Kasumi-1 (cell line): ENCODE measurements around the gene CCDC188.

ENCODE experiments used
- DNase-seq, 2 experiments: peaks; one replicate each; lab custom pipeline; 2025; lab: John Stamatoyannopoulos, UW

Gene CCDC188

DNA sequence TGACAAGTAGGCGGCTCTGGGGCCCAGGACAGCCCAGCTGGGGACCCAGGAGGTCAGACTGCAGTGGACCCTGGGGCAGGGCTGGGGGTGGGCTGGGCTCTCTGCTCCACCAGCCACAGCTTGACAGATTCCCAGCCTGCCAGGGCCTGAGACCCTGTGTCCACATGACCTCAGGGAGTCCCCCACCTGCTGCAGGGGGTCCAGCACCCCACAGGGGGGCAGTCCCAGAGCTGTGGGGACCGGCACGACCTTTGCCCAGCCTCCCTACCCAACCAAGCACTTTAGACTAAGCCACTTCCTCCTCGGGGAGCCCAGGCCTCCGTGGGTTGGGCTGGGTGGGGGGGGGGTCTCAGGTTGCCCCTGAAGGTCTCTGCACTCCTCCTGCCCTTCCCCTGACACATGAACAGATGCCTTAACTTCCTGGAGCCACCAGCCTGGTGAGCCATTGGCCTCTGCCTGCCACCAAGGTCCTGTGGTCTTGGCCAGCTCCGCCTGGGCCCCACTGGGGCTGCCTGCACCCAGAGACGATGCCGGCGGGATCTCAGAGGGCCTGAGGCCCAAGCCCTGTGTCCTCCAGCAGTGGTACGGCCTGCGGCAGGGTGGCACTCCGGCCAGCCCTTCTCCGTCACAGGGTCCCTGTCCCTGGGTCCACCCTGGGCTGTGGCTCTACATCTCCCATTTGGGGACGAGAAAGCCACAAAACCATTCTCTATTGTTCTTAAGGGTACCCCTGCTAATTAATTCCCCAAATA lies 3.4 kb downstream of the CCDC188 start:
- DNase-seq, result peak in 1 of 2 experiments; percentile 21

DNA sequence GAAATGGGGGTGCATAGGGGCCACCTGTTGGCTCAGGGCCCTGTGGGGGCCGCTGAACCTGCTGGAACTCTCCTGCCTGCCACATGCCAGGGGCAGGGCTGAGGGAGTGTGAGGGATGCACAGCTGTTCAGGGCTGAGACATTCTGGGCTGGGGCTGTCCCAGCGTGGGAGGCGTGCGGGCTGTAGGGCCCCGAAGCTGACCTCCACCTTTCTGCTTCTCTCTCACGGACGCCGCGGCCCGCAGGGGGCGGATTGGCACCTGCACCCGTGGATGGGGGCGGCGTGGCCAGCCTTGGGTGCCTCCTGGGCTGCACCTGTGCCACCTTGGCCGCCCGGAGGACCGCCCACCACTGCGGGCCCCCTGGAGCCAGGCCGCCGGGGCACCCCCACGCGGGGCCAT lies 4.1 kb downstream of the CCDC188 start:
- DNase-seq, result no peak

DNA sequence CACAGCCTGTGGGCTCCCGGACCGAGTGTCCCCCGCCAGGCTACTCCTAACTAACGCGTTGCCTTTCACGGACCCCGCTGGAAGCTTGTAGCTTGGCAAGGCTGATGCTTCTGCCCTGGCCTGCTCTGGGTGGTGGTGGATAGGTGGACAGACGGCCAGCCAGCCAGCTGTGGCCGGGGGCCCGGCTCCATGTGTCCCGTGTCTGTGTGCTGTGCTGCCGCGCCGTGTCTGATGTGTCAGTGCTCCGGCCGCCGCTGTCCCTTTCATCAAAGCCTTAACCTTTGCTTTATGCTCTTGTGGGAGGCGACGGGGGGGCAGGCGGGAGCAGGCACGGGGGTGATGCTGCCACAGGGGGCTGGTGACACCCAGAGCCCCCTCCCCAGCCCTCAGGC lies 5.0 kb downstream of the CCDC188 start:
- no peak for DNase-seq

DNA sequence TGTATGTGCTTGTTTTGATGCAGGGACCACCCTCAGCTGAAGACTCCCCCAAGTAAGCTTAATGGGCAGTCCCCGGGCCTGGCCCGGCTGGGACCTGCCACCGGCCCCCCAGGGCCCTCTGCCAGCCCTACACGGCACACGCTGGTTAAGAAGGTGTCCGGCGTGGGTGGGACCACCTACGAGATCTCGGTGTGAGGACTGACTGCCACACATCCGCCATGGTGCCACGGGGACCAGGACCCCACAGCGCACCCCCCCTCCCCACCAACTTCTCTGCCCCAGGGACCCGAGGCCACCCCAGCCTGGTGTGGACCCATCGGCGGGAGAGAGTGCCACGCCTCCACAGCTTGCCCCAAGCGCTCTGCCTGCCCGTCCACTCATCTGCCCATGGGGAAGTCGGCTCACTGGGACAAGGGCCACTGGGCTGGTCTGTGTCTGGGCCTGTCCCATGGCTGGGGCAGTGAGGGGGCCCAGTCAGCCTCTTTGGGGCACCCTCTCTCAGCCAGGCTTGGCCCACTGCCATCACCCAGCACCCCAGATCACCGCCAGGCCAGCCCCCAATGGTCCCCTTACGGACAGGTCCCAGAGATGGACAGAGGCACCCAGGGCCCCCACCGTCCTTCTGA lies 5.5 kb downstream of the CCDC188 start:
- DNase-seq, result no peak

DNA sequence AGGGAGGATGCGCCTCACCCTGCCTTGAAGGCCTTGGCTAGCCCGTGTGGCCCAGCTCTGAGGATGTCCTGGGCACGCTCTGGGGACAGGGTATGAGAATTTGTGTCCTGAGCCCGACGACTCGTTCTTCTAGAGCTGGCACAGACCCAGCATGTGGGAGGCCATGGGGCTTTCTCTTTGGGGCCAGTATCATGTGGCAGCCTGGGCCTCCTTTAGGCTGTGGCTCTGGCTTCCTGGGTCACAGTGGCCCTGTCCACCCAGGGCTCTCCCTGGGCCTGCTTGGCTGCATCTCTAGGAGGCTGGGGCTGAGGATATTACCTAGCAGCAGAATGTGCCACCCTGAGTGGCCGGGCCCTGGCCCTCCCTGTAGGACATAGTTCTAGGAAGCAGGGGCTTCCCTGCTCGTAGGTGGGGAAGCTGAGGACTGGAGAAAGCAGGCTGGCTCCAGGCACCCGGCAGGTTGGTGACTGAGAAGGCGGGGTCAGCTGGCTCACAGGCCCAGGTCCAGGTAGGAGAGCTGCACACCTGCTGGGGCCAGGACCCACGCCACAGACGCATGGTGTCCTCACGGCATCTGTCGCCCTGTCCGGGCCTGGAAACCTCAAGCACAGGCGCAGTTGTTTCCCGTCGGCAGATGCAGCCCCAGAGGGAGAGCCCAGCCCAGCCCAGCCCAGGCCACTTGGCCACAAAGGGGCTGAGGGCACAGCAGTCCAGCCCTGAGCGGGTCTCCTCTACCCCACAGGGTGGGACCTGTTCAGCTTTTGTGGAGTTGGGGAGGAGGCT lies 6.8 kb downstream of the CCDC188 start:
- DNase-seq, result no peak

DNA sequence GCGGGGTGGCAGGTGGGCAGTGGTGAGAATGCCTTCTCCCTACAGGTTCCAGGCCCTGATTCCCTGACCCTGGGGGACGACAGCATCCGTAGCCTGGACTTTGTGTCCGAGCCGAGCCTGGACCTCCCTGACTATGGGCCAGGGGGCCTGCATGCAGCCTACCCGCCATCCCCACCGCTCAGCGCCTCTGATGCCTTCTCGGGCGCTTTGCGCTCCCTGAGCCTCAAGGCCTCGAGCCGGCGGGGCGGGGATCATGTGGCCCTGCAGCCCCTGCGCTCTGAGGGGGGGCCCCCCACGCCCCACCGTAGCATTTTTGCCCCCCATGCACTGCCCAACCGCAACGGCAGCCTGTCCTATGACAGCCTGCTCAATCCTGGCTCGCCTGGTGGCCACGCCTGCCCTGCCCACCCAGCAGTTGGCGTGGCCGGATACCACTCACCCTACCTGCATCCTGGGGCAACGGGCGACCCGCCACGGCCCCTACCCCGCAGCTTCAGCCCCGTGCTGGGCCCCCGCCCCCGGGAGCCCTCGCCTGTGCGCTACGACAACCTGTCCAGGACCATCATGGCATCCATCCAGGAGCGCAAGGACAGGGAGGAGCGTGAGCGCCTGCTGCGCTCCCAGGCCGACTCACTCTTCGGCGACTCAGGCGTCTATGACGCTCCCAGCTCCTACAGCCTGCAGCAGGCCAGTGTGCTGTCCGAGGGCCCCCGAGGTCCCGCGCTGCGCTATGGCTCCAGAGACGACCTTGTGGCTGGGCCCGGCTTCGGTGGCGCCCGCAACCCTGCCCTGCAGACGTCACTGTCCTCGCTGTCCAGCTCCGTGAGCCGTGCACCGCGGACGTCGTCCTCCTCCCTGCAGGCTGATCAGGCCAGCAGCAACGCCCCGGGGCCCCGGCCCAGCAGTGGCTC lies 7.9 kb downstream of the CCDC188 start:
- DNase-seq, result no peak

DNA sequence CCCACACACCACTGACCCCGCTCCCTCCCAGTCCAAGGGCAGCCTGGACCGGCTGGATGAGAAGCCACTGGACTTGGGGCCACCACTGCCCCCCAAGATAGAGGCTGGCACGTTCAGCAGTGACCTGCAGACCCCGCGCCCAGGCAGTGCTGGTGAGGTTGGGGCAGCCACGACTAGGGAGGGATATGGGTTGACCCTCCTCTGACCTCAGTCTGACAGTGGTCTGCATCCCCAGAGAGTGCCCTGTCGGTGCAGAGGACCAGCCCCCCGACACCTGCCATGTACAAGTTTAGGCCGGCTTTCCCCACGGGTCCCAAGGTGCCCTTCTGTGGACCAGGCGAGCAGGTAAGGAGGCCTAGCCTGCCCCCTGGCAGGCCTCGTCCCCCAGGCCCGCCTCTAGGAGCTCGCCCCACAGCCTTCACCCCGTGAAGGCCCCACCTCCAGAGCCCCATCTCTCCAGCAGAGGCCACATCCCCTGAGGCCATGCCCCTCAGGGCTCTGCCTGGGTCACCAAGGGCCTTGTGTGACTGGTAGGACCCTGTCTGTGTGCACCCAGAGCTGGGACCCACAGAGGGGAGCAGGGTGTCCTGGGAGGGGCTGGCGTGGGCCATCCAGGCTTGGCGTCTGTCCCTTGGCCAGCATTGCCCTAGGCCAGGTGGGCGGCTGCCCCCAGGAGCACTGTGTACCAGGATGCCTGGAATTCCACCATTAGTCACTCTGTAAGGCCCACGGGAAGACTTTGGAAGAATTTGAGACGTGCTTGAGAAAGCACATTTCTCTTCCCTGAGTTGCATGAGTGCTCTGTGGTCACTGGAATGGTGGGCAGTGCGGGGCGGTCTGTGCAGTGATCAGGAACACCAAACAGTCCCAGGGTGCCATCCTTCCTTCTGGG lies 9.4 kb downstream of the CCDC188 start:
- no peak for DNase-seq

DNA sequence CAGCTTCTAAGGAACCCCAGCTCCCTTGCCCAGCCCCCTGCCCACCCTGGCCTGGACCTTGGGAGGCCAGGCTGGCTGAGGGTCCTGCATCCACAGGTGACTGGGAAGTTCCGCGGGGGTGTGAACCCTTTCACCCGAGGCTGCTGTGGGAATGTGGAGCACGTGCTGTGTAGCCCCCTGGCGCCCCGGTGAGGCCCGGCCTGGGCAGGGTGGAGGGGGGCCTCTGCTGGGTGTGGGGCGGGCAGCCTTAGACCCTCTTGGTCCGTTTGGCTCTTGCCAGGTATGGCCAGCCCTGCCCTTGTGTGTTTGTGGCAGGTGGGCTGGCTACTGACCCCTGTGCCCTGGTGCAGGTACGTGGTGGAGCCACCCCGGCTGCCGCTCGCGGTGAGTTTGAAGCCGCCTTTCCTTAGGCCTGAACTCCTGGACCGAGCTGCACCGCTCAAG lies 10.3 kb downstream of the CCDC188 start:
- DNase-seq, result no peak

DNA sequence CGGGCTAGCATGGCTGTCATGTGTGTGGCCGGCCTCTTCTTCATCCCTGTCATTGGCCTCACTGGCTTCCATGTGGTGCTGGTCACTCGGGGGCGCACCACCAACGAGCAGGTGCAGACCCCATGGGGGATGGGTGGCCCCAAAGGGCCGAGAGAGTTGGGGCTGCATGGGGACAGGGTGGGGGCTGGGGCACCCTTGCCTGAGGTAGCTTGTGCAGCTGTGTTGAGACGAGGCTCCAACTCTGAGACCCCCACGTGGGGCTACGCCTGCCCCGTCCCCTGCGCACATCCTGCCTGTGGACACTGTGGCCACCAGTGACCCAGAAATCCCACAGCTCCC lies 10.8 kb downstream of the CCDC188 start:
- DNase-seq, result no peak

DNA sequence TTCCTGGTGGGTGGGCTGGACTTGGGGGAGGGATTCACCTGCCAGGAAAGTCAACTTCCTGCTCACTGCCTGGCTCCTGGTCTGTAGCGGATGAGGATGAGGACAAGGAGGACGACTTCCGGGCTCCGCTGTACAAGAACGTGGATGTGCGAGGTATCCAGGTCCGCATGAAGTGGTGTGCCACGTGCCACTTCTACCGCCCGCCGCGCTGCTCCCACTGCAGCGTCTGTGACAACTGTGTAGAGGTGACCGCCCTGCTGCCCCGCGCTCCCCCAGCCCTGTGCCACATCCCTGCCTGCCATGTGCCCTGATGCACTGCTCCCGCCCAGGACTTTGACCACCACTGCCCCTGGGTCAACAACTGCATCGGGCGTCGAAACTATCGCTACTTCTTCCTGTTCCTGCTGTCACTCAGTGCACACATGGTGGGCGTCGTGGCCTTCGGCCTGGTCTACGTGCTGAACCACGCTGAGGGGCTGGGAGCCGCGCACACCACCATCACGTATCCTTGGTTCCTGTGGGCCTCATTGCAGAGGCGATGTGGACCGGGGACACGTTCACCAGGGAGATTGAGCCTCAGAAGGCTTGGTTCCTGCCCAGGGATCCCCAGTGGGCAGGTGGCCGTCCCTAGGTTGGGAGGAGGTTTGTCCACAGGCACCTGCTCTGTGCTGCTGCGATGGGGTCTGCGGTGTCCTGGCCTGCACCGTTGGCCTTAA lies 11.3 kb downstream of the CCDC188 start:
- no peak for DNase-seq

DNA sequence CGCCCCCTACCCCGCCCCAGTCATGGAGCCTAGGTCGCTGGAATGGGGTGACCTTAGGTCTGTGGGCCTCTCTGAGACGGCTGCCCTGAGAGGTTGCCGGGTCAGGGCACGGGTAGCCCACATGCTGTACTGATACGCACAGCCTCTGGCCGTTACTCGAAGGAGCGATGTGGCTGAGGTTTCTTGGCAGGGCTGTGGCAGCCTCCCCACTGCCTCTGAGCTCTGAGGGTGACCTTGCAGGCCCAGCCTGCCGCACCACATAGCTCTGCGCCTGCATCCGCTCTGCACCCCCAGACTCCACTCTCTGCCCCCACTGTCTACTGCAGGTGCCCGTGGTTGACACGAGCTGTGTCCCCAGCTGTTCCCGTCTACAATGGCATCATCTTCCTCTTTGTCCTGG lies 12.0 kb downstream of the CCDC188 start:
- DNase-seq, result no peak

DNA sequence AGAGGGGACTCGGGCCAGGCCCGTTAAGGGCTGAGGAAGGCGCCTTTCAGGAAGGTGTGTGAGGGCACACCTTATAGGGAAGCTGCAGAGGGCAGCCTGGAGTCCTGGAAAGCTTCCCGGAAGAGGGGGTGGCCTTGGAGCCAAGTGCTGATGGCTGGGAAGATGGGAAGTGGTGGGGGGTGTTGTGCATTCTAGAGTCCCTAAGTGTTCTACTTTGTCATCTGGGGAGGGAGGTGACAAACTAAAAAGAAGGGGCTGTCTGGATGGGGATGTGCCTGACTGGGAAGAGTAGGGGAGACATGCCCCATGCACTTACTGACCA lies 12.5 kb downstream of the CCDC188 start:
- DNase-seq, result no peak

DNA sequence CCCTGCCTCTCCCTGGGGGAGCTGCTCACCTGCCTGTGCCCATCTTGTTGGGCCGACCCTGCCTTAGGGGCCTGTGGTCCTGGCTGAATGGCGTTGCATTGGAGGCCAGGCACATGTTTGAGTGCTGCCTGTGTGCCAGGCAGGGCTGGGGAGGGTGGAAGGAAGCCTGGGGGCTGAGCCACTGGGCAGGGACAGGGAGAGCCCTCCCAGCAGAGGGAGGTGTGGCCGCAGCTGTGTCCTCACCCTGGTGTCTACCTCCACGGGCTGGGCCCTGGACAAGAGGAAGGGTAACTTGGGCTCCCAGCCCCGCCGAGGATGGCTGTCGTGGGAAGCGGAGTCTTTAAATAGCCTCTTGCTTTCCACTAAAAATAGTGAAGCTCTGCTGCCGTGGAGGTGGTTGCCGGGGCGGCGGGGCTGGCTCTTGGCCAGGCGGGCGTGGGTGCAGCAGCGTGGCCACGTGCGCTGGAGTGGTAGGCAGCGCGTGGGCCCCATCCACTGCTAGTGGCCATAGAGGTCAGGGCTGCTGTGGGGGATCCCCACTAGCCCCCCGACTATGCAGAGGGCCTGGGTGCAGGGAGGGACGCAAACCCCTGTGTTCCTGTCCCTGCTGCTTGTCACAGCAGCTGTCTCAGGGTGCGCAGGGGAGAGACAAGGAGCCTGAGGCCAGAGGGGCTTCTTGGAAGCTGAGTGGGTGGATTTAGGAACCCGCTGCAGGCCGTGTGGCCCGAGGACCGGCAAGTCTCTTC lies 13.0 kb downstream of the CCDC188 start:
- DNase-seq, result no peak

DNA sequence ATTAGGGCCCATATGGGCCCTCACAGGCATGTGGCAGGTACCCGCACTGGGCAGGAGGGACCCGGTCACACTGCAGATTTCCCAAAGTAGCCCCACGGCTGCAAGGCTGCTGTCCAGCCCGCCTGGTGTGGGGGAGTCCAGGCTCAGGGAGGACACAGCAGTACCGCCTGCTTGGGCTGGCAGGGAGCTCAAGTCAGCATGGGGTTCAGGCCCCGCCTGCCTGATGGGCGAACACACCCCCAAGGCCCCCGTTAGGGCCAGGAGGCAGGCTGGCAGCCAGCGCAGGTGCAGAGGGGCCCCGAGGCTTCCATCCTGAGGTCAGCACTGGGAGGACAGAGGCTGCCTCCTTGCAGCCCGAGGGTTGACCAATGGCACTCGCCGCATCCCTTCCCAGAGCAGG lies 13.7 kb downstream of the CCDC188 start:
- no peak for DNase-seq

DNA sequence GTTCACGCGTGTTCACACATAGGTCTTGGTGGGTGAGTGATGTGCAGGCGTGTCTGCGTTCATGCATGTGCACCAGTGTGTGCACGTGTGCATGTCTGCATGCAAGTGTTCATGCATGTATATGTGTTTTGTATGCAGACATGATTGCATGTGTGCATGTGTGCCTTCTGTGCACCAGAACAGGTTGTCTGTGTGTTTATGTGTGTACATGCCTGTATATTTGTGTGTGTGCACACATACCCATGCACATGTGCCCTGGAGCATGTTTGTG lies 14.3 kb downstream of the CCDC188 start:
- DNase-seq, result no peak

DNA sequence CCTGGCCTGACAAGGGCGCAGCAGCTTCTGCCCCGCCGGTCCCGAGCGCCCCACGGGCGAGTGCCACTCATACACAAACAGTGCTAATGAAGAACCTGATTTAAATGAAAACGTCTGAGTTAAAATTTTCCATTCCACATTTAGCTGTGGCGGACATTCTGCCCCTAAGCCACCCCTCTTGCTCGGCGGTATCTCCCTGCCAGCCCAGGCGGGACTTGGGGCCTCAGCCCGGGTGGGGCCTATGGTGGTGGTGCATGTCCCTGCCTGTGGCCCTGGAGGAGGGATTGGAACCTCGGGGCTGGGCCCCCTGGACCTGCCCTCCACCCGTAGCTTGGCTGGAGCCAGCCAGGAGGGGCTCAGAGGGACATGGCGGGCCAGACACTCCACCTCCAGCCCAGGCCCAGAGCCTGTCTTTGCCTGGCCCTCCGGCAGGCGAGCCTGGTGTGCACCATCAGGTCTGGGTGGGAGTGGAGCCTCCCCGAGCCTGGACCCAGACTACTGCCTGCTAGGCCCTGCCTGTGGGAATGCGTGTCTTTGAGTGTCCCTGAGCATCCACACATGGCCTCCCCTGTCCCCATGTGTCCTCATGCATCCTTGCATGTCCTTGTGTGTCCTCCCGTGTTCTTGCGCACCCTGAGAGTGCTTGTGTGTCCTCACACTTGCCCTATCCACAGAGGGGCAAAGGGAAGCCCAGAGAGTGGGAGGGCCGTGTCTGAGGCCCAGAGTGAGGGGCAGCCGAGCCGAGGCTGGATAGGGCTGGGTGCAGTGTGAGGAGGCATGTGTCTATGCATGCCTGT lies 14.9 kb downstream of the CCDC188 start:
- DNase-seq, result no peak

DNA sequence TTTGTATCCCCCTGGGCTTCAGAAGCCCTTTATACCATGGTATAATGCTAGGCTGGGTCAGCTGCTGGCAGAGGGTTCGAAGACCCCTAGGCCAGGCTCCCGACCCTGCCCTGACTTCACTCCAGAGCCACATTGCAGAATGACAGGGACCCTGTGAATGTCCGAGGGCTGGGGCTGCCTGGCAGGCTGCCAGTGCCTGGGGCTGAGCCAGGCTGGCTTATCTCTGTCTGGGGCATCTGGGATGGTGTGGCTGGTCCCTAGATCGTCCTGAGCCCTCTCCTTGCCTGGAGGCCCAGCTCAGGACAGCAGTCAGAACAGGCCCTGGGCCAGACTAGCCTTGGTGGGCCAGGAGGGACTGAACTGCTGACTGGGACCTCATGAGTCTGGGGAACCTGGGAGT lies 15.6 kb downstream of the CCDC188 start:
- DNase-seq, result no peak

DNA sequence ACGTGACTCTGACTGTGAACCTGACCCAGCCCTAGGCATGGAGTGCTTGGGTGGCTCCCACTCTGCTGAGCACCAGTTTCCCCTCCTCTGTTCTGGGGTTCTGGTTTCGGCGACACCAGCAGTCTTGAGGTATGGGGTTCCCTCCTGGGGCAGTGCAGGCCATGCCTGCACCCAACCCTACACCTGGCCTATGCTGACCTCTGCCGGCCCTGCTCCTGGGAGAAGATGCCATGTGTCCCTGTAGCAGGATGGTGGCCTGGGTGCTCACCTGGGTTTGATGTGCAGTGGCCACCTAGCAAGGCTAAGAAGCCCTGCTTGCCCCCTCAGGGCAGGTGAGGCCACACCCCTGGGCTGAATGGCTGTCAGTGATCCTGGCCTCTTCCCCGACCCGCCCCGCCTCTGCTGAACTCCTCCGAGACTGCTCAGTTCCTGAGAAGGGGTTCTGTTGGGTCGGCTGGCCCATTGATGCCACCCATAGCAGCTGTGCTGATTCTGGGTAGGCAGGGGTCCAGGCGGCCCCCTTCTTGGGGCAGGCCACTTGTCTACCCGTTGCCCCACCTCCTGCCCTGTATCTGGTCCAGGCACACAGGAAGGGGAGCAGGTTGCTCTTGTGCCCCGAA lies 16.8 kb downstream of the CCDC188 start:
- no peak for DNase-seq

DNA sequence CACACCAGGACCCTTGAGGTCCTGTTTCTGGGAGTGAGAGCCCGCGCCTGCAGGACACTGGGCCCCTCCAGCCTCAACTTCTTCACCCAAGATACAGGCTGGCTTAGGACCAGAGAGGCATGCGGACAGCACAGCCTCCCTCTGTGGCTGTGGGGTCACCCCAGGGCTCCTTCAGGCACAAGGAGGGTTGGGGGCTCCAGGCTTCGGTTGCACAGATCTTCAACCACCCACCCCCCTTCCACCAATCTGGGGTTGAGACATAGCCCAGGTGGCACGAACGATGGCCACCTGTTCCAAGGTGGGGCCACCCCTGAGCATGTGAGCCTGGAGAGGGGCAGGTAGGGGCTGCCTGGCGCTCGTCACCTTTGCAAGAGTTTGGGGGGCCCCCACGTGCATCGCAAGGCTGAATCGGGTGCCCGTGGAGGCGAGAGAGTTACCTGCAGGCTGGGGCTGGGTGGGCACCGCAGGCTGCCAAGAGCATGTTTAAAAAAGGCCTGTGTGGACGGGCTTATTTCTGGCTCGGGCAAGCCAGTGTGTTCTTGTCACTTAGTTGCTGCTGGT lies 18.1 kb downstream of the CCDC188 start:
- DNase-seq, result no peak
